Measurements from ENCODE around the gene MRPS18B.

The MRPS18B gene

GRCh38 chr6:30617565-30618269 is at the start of gene MRPS18B:
MRPS18B (plus strand) TSS chr6:30617840; CDS start chr6:30617866, 26 bp downstream.
- peak; percentile 100 for DNase-seq

GRCh38 chr6:30568245-30568644 is 49.4 kb upstream of the MRPS18B start:
- no peak for DNase-seq

- no peak for DNase-seq
These were observed 47.4 kb upstream of the MRPS18B start for GRCh38 chr6:30570263-30570662.

- DNase-seq: no peak
These were observed 46.9 kb upstream of the MRPS18B start for GRCh38 chr6:30570740-30571074.

- DNase-seq: peak; percentile 99
These were observed 46.4 kb upstream of the MRPS18B start, which contains the start of gene ABCF1 for GRCh38 chr6:30571075-30571761. ABCF1 (plus strand) TSS chr6:30571442; CDS start chr6:30571488, 46 bp downstream.

GRCh38 chr6:30571762-30572082 is 45.9 kb upstream of the MRPS18B start:
- no peak for DNase-seq

- DNase-seq: no peak
These were observed 45.5 kb upstream of the MRPS18B start for GRCh38 chr6:30572148-30572547.

- DNase-seq: no peak
These were observed 44.5 kb upstream of the MRPS18B start for GRCh38 chr6:30573113-30573512.

GRCh38 chr6:30578051-30578450 is 39.6 kb upstream of the MRPS18B start:
- no peak for DNase-seq

- no peak for DNase-seq
These were observed 33.7 kb upstream of the MRPS18B start for GRCh38 chr6:30583921-30584320.

- DNase-seq: no peak
These were observed 27.8 kb upstream of the MRPS18B start for GRCh38 chr6:30589754-30590358.

- DNase-seq: no peak
These were observed 27.1 kb upstream of the MRPS18B start for GRCh38 chr6:30590509-30590908.

GRCh38 chr6:30591008-30591407 is 26.6 kb upstream of the MRPS18B start:
- DNase-seq: no peak

- DNase-seq: no peak
These were observed 25.4 kb upstream of the MRPS18B start for GRCh38 chr6:30592287-30592686.

GRCh38 chr6:30597315-30598144 is 20.1 kb upstream of the MRPS18B start:
- peak; percentile 92 for DNase-seq

GRCh38 chr6:30598912-30599624 is 18.6 kb upstream of the MRPS18B start:
- DNase-seq: no peak

GRCh38 chr6:30599625-30600324 is 17.9 kb upstream of the MRPS18B start:
- no peak for DNase-seq

- DNase-seq: no peak
These were observed 17.1 kb upstream of the MRPS18B start for GRCh38 chr6:30600451-30600961.

- DNase-seq: no peak
These were observed 16.2 kb upstream of the MRPS18B start for GRCh38 chr6:30601436-30601814.

- DNase-seq: no peak
These were observed 15.6 kb upstream of the MRPS18B start for GRCh38 chr6:30601815-30602641.

GRCh38 chr6:30603961-30604360 is 13.7 kb upstream of the MRPS18B start:
- DNase-seq: no peak
